ENCODE measurements around the gene OTOA.
"Not testable (repeated sequence)": the region's sequence is repeated elsewhere in the genome, so short reads cannot be mapped to it uniquely, and the experiment has no call there.

DNA sequence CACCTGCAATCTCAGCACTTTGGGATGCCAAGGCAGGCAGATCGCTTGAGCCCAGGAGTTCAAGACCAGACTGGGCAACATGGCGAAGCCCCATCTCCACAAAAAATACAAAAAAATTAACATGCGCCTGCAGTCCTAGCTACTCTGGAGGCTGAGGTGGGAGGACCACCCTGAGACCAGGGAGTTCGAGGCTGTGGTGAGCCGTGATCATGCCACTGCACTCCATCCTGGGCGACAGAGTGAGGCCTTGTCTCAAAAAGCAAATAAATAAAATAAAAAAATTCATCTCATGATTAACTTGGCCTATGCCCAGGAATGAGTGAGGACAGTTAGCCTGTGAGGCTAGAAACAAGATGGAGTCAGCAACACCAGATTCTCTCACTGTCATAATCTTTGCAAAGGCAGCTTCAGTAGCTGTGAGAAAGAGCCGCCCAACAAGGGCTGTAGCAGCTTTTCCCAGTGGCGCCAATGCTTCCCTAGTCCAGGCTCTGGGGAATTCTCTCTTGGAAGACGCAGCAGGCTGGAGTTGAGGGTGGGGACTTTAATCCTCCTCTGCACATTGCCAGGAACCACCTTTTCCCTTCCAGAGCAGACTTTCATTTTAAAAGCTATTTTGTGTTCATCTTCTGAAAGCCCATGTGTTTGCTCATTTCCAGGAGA, 108.9 kb downstream of the OTOA start:
- TF ChIP-seq POLR2AphosphoS5, POLR2A (IDR thresholded peaks at IDR 0.05; ENCODE audit: low read depth, low read length): not testable (repeated sequence)
